Small intestine (tissue), 7 donors: ENCODE measurements around the gene FBXO17. TPM values are rescaled to one million over a fixed set of nuclear protein-coding genes. Genes with fewer than 3 reads are reported as not detected.

Experiments used
- DNase-seq, 2 donors: peaks; one replicate each; pipeline versions ENCODE4 v3.0.0 to v3.0.0-alpha.2; 2013
- FAIRE-seq: peaks from 2 replicates; lab custom pipeline; 2012; peaks lifted over from hg19 to GRCh38; lab: Jason Lieb, UNC
- H3K27ac ChIP-seq, 3 donors: one replicate each; pipeline ENCODE4 v1.5.1; 2013; ENCODE audit warnings: low read length in 2 of 3, mild to moderate bottlenecking in 2 of 3, control low read depth in 1 of 3, inconsistent platforms in 1 of 3, low read depth in 1 of 3, moderate library complexity in 1 of 3
- H3K27me3 ChIP-seq, 3 donors: one replicate each; pipeline ENCODE4 v1.6.1; 2013; ENCODE audit warnings: low read length in 3 of 3, inconsistent platforms in 1 of 3; ENCODE audit not compliant: control insufficient read depth in 3 of 3, insufficient read depth in 3 of 3
- H3K36me3 ChIP-seq, 3 donors: one replicate each; pipeline ENCODE4 v1.6.1; 2013; ENCODE audit warnings: low read length in 3 of 3, inconsistent platforms in 1 of 3, low read depth in 1 of 3, mild to moderate bottlenecking in 1 of 3, moderate library complexity in 1 of 3; ENCODE audit not compliant: control insufficient read depth in 3 of 3, insufficient read depth in 2 of 3
- H3K4me1 ChIP-seq, 3 donors: one replicate each; pipeline ENCODE4 v1.6.1; 2013; ENCODE audit warnings: low read length in 2 of 3, inconsistent platforms in 1 of 3, low read depth in 1 of 3, mild to moderate bottlenecking in 1 of 3, moderate library complexity in 1 of 3; ENCODE audit not compliant: control insufficient read depth in 3 of 3, insufficient read depth in 2 of 3
- H3K4me3 ChIP-seq, 3 donors: one replicate each; pipeline ENCODE4 v1.5.1; 2013; ENCODE audit warnings: low read length in 3 of 3, control low read depth in 1 of 3, inconsistent platforms in 1 of 3, low read depth in 1 of 3, mild to moderate bottlenecking in 1 of 3, moderate library complexity in 1 of 3
- H3K9me3 ChIP-seq, 2 donors: one replicate each; pipeline ENCODE4 v1.6.1; 2013; ENCODE audit warnings: low read depth in 1 of 2, low read length in 1 of 2; ENCODE audit not compliant: control insufficient read depth in 2 of 2, insufficient read depth in 1 of 2
- WGBS, 3 donors: extraction: QIAGEN DNeasy Blood & Tissue Kit; methylation state at CpG; one replicate each; pipeline ENCODE4 v1.1.7; 2013; 5-methylcytosine and 5-hydroxymethylcytosine counted together
- polyA plus RNA-seq, 4 donors: library from polyadenylated mRNA; stranded (reverse) in 3 of 4; unstranded in 1 of 4; fragments of 200-250 nt in 3 of 4; fragments of 120-200 nt in 1 of 4; gene quantifications; one replicate each; pipeline versions ENCODE4 v1.2.1 to v1.2.3, GENCODE V29; 2013
- donor health status: healthy with polysubstance abuse.
- donor health status: control.
- donor health status: control.
- donor health status: Bipolar disorder and iron deficiency.
- donor health status: healthy.

FBXO17 gene
- polyA plus RNA-seq, 4 donors, result 2.4 to 88.2 (median 6.2) TPM

DNA sequence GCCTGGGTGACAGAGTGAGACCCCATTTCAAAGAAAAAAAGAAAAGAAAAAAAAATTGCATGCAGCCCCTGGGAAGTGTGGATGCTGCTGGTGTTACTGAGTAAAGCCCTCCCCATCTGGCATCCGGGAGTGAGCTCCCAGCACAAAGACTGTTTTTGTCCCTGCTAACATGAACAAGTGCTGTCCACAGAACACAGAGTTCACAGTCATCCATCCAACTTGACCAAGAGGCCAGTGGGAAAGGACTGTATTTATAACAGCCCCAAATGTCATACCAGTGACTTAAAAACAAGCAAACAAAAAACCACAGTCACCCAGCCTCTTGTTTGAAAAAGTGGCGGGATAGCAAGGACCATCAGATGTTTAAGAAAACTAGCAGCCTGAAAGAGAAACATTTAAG is 10.8 kb downstream of the FBXO17 start:
- no peaks in the 10 kb centered on the region for H3K9me3 ChIP-seq
- no peaks in the 10 kb centered on the region for H3K27me3 ChIP-seq
- DNase-seq (no peak), FAIRE-seq (no peak)
- peaks cover 0 to 11% (median 0%) of the 10 kb centered on the region in 3 donors for H3K4me1 ChIP-seq
- H3K36me3 ChIP-seq, result peaks cover 0 to 53% (median 0%) of the 10 kb centered on the region in 3 donors
- no peak overlapping the region for H3K27ac ChIP-seq
- no peak overlapping the region for H3K4me3 ChIP-seq
- WGBS, 3 donors, result 86 to 95% (median 88%) methylated on average over 2 of the region's 2 CpGs

DNA sequence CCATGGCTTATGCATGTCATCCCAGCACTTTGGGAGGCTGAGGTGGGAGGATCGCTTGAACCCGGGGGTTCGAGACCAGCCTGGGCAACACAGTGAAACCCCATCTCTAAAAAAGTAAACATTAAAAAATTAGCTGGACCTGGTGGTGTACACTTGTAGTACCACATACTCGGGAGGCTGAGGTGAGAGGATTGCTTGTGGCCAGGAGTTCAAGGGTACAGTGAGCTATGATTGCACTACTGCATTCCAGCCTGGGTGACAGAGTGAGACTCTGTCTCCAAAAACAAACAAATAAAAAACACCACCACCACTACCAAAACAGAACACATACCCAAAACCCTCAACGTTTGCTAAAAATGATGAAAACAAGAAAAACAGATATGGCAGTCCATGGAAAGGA is 15.9 kb downstream of the FBXO17 start:
- FAIRE-seq (no peak), DNase-seq (no peak)
- H3K4me1 ChIP-seq, result peaks cover 0 to 5% (median 0%) of the 10 kb centered on the region in 3 donors
- H3K27ac ChIP-seq, result no peak overlapping the region
- no peaks in the 10 kb centered on the region for H3K9me3 ChIP-seq
- peaks cover 0 to 39% (median 0%) of the 10 kb centered on the region in 3 donors for H3K36me3 ChIP-seq
- no peak overlapping the region for H3K4me3 ChIP-seq
- WGBS, 3 donors, result 84 to 85% (median 85%) methylated on average over 5 of the region's 5 CpGs
- H3K27me3 ChIP-seq, result no peaks in the 10 kb centered on the region

DNA sequence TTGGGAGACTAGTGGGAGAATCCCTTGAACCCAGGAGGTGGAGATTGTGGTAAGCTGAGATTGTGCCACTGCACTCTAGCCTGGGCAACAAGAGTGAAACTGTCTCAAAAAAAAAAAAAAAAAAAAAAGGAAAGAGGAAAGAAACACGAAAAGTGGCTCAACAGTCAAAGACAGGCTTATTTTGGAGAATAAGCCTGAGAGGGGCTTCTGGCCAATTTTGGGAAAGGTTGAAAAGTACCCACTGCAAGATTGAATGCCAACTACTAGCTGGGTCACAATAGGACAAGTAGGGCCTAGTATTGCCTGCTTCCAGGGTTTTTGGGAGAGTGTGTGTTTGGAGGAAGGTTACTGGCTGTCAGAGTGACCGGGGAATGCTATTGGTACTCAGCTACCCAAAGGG is 17.2 kb downstream of the FBXO17 start:
- no peak overlapping the region for H3K4me3 ChIP-seq
- H3K27me3 ChIP-seq, result no peaks in the 10 kb centered on the region
- FAIRE-seq, result no peak
- H3K27ac ChIP-seq, result no peak overlapping the region
- peaks cover 0 to 5% (median 0%) of the 10 kb centered on the region in 3 donors for H3K4me1 ChIP-seq
- H3K36me3 ChIP-seq, result peaks cover 0 to 37% (median 0%) of the 10 kb centered on the region in 3 donors
- no peak for DNase-seq
- 89 to 97% (median 94%) methylated on average over 2 of the region's 2 CpGs for WGBS, 3 donors
- H3K9me3 ChIP-seq, result no peaks in the 10 kb centered on the region

DNA sequence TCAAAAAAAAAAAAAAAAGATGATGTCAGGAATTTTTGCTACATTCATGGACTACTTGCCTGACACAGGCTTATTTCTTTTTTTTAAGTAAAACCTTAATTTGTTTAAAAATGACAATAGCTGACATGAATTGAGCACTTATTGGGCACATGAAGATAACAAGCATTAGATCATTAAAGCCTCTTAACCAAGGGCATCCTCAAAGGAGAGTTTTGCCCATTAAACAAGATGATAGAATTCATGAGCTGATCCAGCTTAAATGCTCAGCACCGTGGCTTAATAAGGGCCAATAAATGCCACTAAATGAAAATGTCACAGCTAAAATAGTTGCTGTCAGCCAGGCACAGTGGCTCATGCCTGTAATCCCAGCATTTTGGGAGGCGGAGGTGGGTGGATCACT is 19.3 kb downstream of the FBXO17 start:
- DNase-seq (no peak), FAIRE-seq (no peak)
- Histone ChIP-seq H3K4me1 (peaks cover 0 to 7% (median 0%) of the 10 kb centered on the region in 3 donors), H3K27me3 (no peaks in the 10 kb centered on the region), H3K27ac (no peak overlapping the region), H3K4me3 (no peak overlapping the region), H3K36me3 (peaks cover 0 to 40% (median 0%) of the 10 kb centered on the region in 3 donors), H3K9me3 (no peaks in the 10 kb centered on the region)
- 79 to 83% (median 83%) methylated on average over 2 of the region's 2 CpGs for WGBS, 3 donors

DNA sequence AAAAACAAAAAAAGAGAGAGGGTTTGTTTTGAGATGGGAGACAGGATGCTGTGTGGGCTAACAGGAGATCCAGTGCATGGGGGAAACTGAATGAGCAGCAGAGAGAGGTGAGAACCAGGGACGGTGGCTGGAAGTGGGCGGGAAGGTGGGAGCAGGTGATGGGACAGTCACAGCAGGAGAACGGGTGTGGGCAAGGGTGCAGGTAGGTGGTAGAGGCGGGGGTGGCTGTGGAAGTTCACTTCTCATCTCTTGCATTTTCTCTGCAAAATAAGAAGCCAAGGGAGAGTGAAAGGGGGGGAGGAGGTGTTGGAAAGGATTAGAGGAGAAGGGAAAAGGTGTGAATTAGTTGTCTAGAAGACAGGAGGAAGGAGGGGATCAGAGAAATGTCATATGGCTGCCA is 21.9 kb downstream of the FBXO17 start:
- H3K4me1 ChIP-seq, result peaks cover 2 to 11% (median 6%) of the 10 kb centered on the region in 3 donors
- H3K36me3 ChIP-seq, result peaks cover 0 to 45% (median 0%) of the 10 kb centered on the region in 3 donors
- FAIRE-seq, result no peak
- no peak for DNase-seq
- H3K9me3 ChIP-seq, result no peaks in the 10 kb centered on the region
- no peak overlapping the region for H3K27ac ChIP-seq
- H3K4me3 ChIP-seq, result no peak overlapping the region
- no peaks in the 10 kb centered on the region for H3K27me3 ChIP-seq
- WGBS, 3 donors, result 63 to 69% (median 68%) methylated on average over 4 of the region's 4 CpGs

DNA sequence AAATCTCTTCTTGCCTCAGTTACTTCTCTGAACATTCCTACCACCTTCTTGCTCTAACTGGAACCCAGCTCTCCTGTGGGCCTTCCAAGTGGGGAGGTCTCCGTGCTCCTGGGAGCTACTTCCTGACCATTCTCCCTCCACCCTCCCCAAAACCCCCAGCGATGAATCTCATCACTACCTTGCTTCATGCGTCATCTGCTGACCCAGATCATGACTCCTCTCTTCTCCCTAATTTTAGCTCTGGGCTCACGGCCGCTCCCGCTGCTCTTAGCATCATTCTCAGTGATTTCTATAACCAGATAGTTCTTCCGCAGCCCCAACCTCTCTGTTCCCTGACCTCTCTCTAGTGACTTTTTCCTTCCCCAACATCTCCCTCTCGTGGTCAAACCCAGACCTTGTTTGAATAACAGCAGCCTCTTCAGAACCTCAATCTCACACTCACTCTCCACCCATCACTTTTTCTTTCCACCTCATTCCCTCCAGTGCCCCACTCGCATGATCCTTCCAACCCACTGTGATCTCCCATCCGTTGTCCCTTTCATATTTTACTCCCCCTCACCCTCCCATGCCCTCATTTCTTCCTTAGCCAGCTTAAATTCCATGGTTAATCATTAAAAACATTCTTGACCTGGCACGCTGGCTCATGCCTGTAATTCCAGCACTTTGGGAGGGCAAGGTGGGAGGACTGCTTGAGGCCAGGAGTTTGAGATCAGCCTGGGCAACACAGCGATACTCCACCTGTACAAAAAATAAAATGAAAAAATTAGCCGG is 23.0 kb downstream of the FBXO17 start:
- no peaks in the 10 kb centered on the region for H3K27me3 ChIP-seq
- H3K4me1 ChIP-seq, result peaks cover 2 to 11% (median 6%) of the 10 kb centered on the region in 3 donors
- no peaks in the 10 kb centered on the region for H3K9me3 ChIP-seq
- H3K4me3 ChIP-seq, result no peak overlapping the region
- DNase-seq (peak; percentile 50 to 80), FAIRE-seq (no peak)
- H3K36me3 ChIP-seq, result peaks cover 0 to 51% (median 0%) of the 10 kb centered on the region in 3 donors
- 28 to 62% (median 37%) methylated on average over 13 of the region's 13 CpGs for WGBS, 3 donors
- no peak overlapping the region for H3K27ac ChIP-seq

DNA sequence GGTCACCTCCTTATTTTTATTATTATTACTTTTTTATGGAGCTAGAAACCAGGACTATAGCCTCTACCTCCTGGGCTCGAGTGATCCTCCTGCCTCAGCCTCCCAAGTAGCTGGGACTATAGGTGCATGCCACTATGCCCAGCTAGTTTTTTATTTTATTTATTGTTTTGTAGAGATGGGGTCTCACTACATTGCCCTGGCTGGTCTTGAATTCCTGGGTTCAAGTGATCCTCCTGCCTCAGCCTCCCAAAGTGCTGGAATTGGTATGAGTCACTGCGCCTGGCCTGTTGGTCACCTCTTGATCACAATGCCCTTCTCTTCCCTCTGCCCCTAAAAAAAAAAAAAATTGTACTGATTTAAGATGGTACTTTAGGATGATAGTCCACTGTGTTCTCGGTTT is 24.4 kb downstream of the FBXO17 start:
- Histone ChIP-seq H3K4me3 (no peak overlapping the region), H3K4me1 (peaks cover 2 to 11% (median 6%) of the 10 kb centered on the region in 3 donors), H3K36me3 (peaks cover 0 to 57% (median 0%) of the 10 kb centered on the region in 3 donors), H3K9me3 (no peaks in the 10 kb centered on the region), H3K27ac (no peak overlapping the region), H3K27me3 (no peaks in the 10 kb centered on the region)
- whole genome bisulfite sequencing, 3 donors, result 71 to 90% (median 80%) methylated on average over 3 of the region's 3 CpGs
- DNase-seq, result no peak
- FAIRE-seq, result no peak

DNA sequence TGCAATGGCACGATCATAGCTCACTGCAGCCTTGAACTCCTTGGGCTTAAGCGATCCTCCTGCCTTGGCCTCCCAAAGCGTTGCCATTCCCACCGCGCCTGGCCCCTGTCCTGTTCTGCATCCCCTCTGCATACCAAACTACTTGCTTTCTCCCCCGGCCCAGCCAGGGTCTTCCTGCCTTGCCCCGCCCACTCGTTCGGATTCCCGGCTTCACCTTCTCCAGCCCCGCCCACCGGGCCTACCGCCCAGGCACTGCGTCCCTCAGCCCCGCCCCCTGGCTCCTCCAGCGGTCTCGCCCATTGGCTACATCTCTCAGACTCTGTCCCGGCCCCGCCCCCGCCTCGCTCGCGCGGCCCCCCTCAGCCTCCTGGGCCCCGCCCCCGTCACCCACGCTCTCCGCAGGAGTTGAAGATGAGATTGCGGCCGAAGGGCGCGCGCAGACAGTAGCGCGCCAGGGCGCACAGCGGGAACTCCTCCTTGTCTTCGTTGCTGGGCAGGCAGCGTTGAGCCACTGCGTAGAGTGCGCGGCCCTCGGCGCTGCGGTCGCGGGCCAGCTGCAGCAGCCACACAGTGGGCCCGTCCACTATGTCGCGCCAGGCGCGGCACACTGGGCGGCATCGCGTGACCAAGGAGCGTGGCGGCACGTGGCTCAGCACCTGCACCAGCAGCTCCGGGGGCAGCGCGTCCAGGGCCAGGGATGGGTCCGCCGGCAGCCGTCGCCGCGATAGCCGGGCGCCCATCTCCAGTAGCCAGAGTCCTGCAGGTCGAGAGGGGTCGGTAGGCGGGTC is 25.8 kb downstream of the FBXO17 start:
- Histone ChIP-seq H3K4me1 (peaks cover 2 to 11% (median 6%) of the 10 kb centered on the region in 3 donors), H3K36me3 (peaks cover 0 to 67% (median 0%) of the 10 kb centered on the region in 3 donors), H3K27ac (no peak overlapping the region), H3K27me3 (no peaks in the 10 kb centered on the region), H3K4me3 (peak overlapping the region in 1 of 3 donors; percentile 18), H3K9me3 (no peaks in the 10 kb centered on the region)
- DNase-seq (peak; percentile 78 to 90), FAIRE-seq (no peak)
- 9 to 13% (median 12%) methylated on average over 59 to 72 of the region's 72 CpGs for WGBS, 3 donors
